UCSD-AML1 (cell line): ENCODE measurements around the gene TMEM141.
"Not testable (repeated sequence)": the region's sequence is repeated elsewhere in the genome, so short reads cannot be mapped to it uniquely, and the experiment has no call there.

Experiments
- DNase-seq: peaks from one replicate; lab custom pipeline; 2025; ENCODE audit not compliant: unreplicated experiment; lab: John Stamatoyannopoulos, UW

Gene TMEM141

DNA sequence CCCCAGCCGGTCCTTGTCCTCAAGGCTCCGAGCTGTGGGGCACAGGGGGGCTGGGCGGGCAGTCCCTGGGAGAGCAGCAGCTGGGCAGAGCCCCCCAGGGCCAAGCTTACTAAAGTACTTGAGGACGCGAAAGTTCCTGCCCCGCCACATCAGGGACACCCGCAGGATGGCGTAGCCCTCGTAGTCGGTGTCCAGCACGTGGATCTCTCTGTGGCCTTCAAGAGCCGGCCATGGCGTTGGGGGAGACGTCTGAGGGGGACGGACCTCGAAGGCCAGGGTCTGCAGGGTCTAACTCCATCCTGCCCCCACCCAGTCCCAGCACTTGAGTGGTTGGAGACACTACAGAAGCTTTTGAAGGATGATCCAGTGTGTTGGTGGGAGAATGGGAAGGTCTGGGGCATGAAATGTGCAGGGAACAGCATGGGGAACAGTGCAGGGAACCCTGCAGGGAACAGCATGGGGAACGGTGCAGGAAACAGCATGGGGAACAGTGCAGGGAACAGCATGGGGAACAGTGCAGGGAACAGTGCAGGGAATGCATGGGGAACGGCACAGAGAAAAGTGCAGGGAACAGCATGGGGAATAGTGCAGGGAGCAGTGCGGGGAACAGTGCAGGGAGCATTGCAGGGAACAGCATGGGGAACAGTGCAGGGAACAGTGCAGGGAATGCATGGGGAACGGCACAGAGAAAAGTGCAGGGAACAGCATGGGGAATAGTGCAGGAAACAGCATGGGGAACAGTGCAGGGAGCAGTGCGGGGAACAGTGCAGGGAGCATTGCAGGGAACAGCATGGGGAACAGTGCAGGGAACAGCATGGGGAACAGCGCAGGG, 35.6 kb upstream of the TMEM141 start:
- not testable (repeated sequence) for DNase-seq

- DNase-seq, result no peak
Measured at GRCh38 chr9:136756134-136756438, 35.1 kb upstream of the TMEM141 start.

DNA sequence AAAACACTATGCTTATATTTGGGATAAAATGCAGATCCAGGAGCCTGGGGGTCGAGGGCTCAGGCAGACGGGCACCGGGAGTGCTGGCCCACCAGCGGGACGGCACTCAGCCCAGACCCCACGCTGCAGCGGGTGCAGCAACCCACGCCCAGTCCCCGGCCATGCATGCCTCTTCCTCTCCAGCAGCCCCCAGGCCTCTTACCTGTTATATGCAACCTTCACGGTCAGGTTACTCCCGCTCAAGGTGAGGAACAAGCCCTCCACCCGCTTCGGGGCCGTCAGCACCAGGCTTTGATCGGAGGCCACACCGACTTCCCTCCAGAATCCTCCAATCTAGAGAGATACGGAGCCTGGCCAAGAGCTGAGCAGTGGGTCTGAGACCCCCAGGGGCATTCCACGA, 34.3 kb upstream of the TMEM141 start:
- DNase-seq, result no peak

DNA sequence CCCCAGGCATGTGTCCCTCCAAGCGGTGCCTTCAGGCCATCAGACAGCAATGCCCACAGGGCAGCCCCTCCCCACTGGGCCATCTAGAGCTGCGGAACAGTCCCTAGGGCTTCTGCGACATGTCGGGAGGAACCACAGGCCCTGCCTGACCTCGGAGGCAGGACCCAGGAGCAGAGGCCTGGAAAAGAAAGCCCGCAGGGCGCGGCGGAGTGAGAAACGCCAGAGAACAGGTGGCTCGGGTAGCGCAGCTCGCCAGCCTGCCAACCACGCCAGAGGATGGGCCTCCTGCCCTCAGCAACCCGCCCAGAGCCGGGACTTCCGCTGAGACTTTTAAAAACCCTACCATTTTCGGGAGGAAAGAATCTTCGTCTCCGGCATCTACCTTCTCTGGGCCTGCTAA, 33.8 kb upstream of the TMEM141 start:
- DNase-seq, result no peak

DNA sequence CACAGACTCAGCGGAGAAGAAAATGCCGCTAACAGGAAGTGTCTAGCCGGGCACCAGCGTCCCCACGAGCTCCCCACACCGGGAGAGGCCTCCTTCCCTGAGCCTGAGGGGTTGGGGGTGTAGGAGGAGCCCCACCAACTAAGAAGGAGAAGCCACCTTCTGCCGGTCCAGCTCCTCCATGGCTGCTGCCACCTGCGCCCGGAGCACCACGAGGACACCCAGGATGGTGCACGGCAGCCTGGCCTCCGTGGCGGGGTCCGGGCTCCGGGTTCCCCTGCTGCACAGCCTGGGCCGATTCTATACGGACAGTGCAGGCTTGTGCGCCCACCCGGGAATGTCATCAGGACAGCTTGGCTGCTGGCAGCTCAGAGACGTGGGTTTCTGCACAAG, 33.4 kb upstream of the TMEM141 start:
- DNase-seq, result no peak

DNA sequence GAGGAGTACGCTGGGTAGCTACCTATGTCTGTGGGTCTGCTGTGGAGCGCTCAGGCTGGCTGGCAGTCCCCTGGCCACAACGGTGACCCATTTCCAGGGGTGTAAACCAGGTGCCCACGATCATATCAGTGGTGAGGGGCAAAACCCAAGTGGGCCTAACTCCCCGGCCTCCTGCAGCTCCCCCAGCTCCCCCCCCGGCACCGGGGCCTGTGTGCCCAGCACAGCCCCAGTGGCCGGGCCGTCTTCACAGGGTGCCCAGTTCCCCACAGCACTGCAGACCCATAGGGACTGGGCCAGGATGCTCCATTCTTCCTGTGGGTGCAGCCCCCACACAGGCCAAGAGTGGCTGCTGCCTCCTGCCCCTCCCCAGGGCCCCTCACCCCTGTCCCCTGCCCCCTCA, 32.1 kb upstream of the TMEM141 start:
- no peak for DNase-seq

- no peak for DNase-seq
Measured at GRCh38 chr9:136759436-136760325, 31.5 kb upstream of the TMEM141 start.

- no peak for DNase-seq
Measured at GRCh38 chr9:136760424-136760823, 30.7 kb upstream of the TMEM141 start.

- DNase-seq, result peak; percentile 68
Measured at GRCh38 chr9:136760834-136761544, 30.2 kb upstream of the TMEM141 start.

DNA sequence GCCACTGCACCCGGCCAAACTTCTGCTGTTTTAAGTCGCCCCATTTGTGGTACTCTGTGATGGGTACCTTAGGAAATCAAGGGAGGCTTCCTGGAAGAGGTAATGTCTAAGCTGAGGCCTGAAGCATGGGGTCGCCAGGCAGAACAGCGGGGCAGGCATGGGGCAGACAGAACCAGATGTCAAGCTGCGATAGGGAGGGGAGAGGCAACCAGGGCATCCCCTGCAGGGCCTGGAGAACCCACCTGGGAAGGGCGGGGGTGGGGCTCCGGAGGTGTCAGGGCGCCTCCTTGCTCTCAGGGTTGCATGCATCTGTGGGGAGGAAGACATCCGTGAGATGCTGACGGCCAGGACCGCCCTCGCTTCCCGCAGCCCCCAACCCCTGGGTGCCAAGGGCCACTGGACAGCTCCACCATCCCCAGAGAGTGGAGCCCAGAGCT, 29.6 kb upstream of the TMEM141 start:
- no peak for DNase-seq

DNA sequence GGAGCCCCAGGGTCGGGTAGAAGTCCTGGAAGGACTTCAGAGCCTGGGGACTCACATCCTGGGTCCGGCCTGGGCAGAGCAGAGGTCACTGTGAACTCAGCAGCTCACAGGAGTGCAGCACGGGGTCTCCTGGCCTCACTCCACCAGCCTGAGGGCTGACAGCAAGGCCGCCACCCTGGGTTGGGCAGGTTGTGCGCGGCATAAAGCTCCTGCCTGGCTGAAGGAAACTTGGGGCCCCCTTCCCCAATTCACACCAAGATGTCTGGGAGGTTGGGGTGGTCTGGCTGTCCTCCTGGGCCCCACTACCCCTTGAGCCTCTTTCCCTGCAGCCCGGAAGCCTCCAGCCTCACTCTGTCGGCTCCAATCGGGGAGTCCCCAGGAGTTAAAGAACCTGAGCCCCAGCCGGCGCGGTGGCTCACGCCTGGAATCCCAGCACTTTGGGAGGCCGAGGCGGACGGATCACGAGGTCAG, 28.9 kb upstream of the TMEM141 start:
- no peak for DNase-seq

DNA sequence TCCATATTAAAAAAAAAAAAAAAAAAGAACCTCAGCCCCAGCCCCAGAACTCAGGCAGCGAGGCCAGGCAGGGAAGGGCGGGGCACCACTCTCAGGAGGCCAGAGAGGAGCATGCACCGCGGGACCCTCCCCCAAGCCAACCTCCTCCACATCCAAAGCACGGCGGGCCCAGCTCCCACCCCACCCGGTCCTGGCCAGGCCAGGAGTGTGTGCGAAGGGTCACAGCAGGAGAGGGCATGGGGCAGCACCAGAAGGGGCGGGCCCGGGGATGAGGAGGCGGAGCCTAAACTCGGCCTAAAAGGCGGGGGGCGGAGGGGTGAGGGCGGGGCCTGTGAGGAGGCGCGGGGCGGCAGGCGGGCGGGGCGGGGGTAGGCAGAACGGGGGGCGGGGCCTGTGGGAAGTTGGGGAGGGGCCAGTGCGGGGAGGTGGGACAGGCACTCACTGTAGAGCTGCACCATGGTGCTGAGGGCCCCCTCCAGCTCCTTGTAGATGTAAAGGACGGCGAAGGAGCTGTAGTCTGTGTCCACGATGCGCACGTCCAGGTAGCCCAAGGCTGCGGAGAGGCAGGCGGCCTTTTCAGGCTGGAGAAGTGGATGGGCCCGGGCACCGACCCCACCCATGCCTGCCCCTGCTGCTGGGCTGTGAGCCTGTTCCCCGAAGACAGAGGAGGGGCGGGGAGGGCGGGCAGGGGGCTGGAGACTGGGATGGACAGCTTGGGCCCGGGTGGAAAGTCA, 28.1 kb upstream of the TMEM141 start:
- DNase-seq, result no peak

GRCh38 chr9:136763649-136764035, 27.5 kb upstream of the TMEM141 start:
- DNase-seq, result no peak

DNA sequence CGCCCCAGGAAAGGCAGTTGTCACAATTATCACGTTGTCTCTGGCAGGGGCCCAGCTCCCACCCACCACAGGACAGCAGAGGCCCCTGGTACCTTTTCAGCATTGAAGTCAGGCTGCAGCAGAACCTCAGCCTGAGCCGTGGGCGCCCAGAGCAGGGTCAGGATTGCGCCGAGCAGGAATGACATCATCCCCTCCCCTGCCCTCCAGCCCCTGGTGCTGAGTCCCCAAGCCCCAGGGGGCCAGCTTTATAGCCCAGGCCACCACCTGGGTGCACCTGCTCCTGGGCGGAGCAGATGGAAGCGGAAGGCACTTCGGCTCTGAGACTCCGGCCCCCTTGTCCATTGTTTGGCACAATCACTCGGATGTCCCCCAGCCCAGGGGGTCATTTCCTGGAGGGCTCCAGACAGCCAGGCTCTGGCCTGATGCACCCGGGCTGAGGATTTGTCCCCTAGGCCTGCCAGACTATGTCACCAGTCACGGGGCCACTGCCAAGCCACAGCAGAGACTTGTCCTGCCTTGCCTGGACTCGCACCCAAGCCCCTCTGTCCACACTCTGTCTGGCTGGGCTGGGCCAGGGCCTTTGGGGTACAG, 26.7 kb upstream of the TMEM141 start, which contains the start of gene LCN15:
LCN15 (minus strand) TSS at position 218 of the 591 bp plus-strand sequence; CDS start at position 188, 30 bp downstream.
- no peak for DNase-seq

GRCh38 chr9:136765041-136765440, 26.1 kb upstream of the TMEM141 start:
- DNase-seq, result no peak

DNA sequence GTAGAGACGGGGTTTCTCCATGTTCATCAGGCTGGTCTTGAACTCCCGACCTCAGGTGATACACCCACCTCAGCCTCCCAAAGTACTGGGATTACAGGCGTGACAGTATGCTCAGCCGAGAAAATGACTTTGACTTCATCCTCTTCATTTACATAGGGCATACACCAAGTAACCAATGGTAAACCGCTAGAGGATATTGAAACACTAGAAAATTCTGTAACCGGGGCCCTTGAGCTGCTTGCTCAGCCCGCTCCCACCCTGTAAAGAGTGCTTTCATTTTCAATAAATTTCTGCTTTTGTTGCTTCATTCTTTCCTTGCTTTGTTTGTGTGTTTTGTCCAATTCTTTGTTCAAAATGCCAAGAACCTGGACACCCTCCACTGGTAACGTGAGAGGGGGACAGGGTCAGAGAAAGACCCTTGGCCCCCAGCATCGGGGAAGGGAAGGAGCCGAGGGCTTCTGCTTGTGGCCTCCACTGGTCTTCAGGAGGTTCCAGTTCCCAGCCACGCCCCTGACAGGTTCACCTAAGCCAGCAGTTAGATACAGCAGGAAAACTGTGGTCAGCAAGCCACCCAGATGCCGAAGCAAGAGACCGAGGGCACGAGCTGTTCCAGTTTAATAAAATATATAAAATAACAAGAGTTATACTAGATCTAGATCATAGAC, 25.3 kb upstream of the TMEM141 start:
- not testable (repeated sequence) for DNase-seq

DNA sequence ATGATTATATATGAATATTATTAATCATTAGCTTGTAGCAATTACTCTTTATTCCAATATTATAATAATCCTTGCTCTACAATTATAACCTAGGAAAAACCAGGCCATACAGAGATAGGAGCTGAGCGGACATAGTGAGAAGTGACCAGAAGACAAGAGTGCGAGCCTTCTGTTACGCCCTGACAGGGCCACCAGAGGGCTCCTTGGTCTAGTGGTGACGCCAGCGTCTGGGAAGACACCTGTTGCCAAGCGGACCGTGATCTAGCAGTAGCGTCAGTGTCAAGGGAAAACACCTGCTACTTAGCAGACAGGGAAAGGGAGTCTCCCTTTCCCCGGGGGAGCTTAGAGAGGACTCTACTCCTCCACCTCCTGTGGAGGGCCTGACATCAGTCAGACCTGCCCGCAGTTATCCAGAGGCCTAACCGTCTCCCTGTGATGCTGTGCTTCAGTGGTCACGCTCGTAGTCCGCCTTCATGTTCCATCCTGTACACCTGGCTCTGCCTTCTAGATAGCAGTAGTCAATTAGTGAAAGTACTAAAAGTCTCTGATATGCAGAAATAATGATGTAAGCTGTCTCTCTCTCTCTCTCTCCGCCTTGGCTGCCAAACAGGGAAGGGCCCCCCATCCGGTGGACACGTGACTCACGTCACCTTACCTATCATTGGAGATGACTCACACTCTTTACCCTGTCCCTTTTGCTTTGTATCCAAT, 24.6 kb upstream of the TMEM141 start:
- DNase-seq, result peak; percentile 28

DNA sequence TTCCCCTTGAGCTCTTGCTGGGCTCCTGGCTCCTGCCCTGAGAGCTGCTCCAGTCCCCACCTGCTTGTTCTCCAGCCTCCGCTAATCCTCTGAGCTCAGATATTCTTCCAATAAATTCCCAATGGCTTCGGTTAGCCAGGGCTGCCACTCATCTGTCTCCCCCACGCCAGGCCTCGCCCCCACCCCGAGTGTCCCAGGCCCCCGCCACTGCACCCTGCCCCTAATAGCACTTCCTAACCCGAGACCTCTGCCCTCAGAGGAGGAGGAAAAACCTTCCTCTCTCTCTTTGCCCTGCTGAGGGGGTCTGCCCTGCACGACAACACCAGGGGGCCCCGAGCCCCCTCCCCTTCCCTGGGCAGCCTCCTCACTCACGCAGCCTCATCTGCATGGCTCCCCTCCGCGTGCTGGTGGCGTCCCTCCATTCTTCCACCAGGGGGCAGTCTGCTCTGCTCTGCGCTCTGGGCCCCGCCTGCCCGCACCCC, 21.4 kb upstream of the TMEM141 start:
- peak; percentile 42 for DNase-seq

- no peak for DNase-seq
Measured at GRCh38 chr9:136771907-136772415, 19.2 kb upstream of the TMEM141 start.
